Neural cell (in vitro differentiated cells): Measurements from ENCODE around the gene RBM5. TPM values are rescaled to one million over a fixed set of nuclear protein-coding genes. Genes with fewer than 3 reads are reported as not detected.

Source experiments
- H2AFZ ChIP-seq: fragments of 200-600, 300-800 bp; sonication (generic), shearing (Covaris generic); 2 replicates; pipeline ENCODE4 v1.6.0; 2014; ENCODE audit warnings: low read depth, mild to moderate bottlenecking, antibody characterized with exemption, low read length, moderate library complexity
- H3F3A ChIP-seq: fragments of 200-600 bp; shearing (Covaris generic); 2 replicates; pipeline ENCODE4 v1.6.1; 2016; ENCODE audit warnings: mild to moderate bottlenecking, moderate library complexity, mixed read lengths, antibody characterized with exemption, low read length; ENCODE audit not compliant: insufficient read depth, poor library complexity, severe bottlenecking
- H3K27ac ChIP-seq: fragments of 200-600, 300-800 bp; sonication (generic), shearing (Covaris generic); 2 replicates; pipeline ENCODE4 v1.5.1; 2014; ENCODE audit warnings: mild to moderate bottlenecking, low read length, moderate library complexity
- H3K27me3 ChIP-seq: fragments of 300-800, 200-600 bp; sonication (generic), shearing (Covaris generic); 2 replicates; pipeline ENCODE4 v1.6.0; 2014; ENCODE audit warnings: mild to moderate bottlenecking, low read depth, low read length, moderate library complexity; ENCODE audit not compliant: insufficient read depth
- H3K36me3 ChIP-seq: fragments of 300-800, 200-600 bp; sonication (generic), shearing (Covaris generic); 2 replicates; pipeline ENCODE4 v1.5.1; 2014; ENCODE audit warnings: mild to moderate bottlenecking, antibody characterized with exemption, low read length, moderate library complexity; ENCODE audit not compliant: insufficient read depth
- H3K4me2 ChIP-seq: fragments of 300-800, 200-600 bp; sonication (generic), shearing (Covaris generic); 2 replicates; pipeline ENCODE4 v1.6.0; 2014; ENCODE audit warnings: mild to moderate bottlenecking, low read length
- H3K4me3 ChIP-seq: fragments of 300-800, 200-600 bp; sonication (generic), shearing (Covaris generic); 2 replicates; pipeline ENCODE4 v1.5.1; 2014; ENCODE audit warnings: mild to moderate bottlenecking, low read length, moderate library complexity
- H3K79me2 ChIP-seq: fragments of 200-600 bp; shearing (Covaris generic); replicated peaks from 2 replicates; pipeline ENCODE4 v1.6.0; 2014; ENCODE audit warnings: mild to moderate bottlenecking, low read length, moderate library complexity; ENCODE audit not compliant: insufficient read depth
- H3K9ac ChIP-seq: fragments of 300-800, 200-600 bp; sonication (generic), shearing (Covaris generic); 2 replicates; pipeline ENCODE4 v1.6.1; 2016; ENCODE audit warnings: mild to moderate bottlenecking, low read length, mixed read lengths
- H3K9me2 ChIP-seq: fragments of 200-600 bp; shearing (Covaris generic); 2 replicates; pipeline ENCODE4 v1.6.1; 2016; ENCODE audit warnings: mild to moderate bottlenecking, low read length, mixed read lengths; ENCODE audit not compliant: insufficient read depth
- H3K9me3 ChIP-seq: fragments of 200-600, 300-800 bp; sonication (generic), shearing (Covaris generic); 2 replicates; pipeline ENCODE4 v1.6.1; 2016; ENCODE audit warnings: mild to moderate bottlenecking, mixed run types, low read length, moderate library complexity, mixed read lengths
- H4K20me1 ChIP-seq: fragments of 200-600 bp; shearing (Covaris generic); 2 replicates; pipeline ENCODE4 v1.6.1; 2016; ENCODE audit warnings: mild to moderate bottlenecking, mixed run types; ENCODE audit not compliant: insufficient read depth
- CTCF ChIP-seq: fragments of 450-650 bp; IDR thresholded peaks from 2 replicates; pipeline ENCODE4 v1.5.1; 2014; ENCODE audit warnings: antibody characterized with exemption, mild to moderate bottlenecking, moderate library complexity; ENCODE audit not compliant: poor library complexity, severe bottlenecking
- EP300 ChIP-seq: fragments of 450-650 bp; conservative IDR thresholded peaks from 2 replicates; pipeline ENCODE4 v1.6.1; 2014; ENCODE audit warnings: antibody characterized with exemption, mild to moderate bottlenecking, moderate library complexity; ENCODE audit not compliant: poor library complexity, severe bottlenecking
- EZH2 ChIP-seq: fragments of 200-600, 300-800 bp; shearing (Covaris generic), sonication (generic); IDR thresholded peaks from 2 replicates; pipeline ENCODE4 v1.6.1; 2014; ENCODE audit warnings: antibody characterized with exemption, low read length, borderline replicate concordance, mild to moderate bottlenecking; ENCODE audit not compliant: insufficient read depth, poor library complexity, severe bottlenecking
- MXI1 ChIP-seq: fragments of 450-650 bp; conservative IDR thresholded peaks from 2 replicates; pipeline ENCODE4 v1.6.1; 2014; ENCODE audit warnings: antibody characterized with exemption, mild to moderate bottlenecking; ENCODE audit not compliant: poor library complexity, severe bottlenecking
- POLR2AphosphoS5 ChIP-seq: IDR thresholded peaks from 2 replicates; pipeline ENCODE4 v1.6.1; 2012
- RAD21 ChIP-seq: fragments of 450-650 bp; conservative IDR thresholded peaks from 2 replicates; pipeline ENCODE4 v1.6.1; 2014; ENCODE audit warnings: antibody characterized with exemption, mild to moderate bottlenecking, moderate library complexity
- REST ChIP-seq: IDR thresholded peaks from 2 replicates; pipeline ENCODE4 v1.6.1; 2012; ENCODE audit warnings: borderline replicate concordance
- SMC3 ChIP-seq: fragments of 450-650 bp; conservative IDR thresholded peaks from 2 replicates; pipeline ENCODE4 v1.6.1; 2014; ENCODE audit warnings: antibody characterized with exemption, mild to moderate bottlenecking, moderate library complexity; ENCODE audit not compliant: poor library complexity
- TAF1 ChIP-seq: IDR thresholded peaks from 2 replicates; pipeline ENCODE4 v1.6.1; 2012; ENCODE audit warnings: low read depth
- polyA plus RNA-seq: library from polyadenylated mRNA; depleted of rRNA; stranded (reverse); fragments of >200 nt; gene quantifications from 2 replicates; pipeline ENCODE4 v1.2.3, GENCODE V29; 2014

The RBM5 gene
- polyA plus RNA-seq, 1 donor from 2014 or later: 632 TPM

- TF ChIP-seq TAF1 (no peak), SMC3 (no peak), REST (no peak)
- H3K27ac ChIP-seq: no peak overlapping the region
- H3K36me3 ChIP-seq: no peaks in the 10 kb centered on the region
- no peak overlapping the region for H3K4me2 ChIP-seq
- H3K9me2 ChIP-seq: no peaks in the 10 kb centered on the region
- H3K79me2 ChIP-seq: no peaks in the 10 kb centered on the region
- H2AFZ ChIP-seq: no peak overlapping the region
- H3F3A ChIP-seq: no peaks in the 10 kb centered on the region
- H3K4me3 ChIP-seq: no peak overlapping the region
- H4K20me1 ChIP-seq: no peaks in the 10 kb centered on the region
- no peaks in the 10 kb centered on the region for H3K9me3 ChIP-seq
- H3K27me3 ChIP-seq: no peaks in the 10 kb centered on the region
- no peak overlapping the region for H3K9ac ChIP-seq
Measured at GRCh38 chr3:50150404-50150750, 61.7 kb downstream of the RBM5 start.

GRCh38 chr3:50150863-50151686, 62.4 kb downstream of the RBM5 start:
- Histone ChIP-seq H3K79me2 (peaks cover 5% of the 10 kb centered on the region), H3K4me3 (no peak overlapping the region), H4K20me1 (no peaks in the 10 kb centered on the region), H2AFZ (no peak overlapping the region), H3K27ac (no peak overlapping the region), H3K36me3 (no peaks in the 10 kb centered on the region), H3K9me2 (no peaks in the 10 kb centered on the region), H3K4me2 (no peak overlapping the region), H3F3A (no peaks in the 10 kb centered on the region), H3K9ac (no peak overlapping the region), H3K9me3 (no peaks in the 10 kb centered on the region), H3K27me3 (no peaks in the 10 kb centered on the region)
- TF ChIP-seq POLR2AphosphoS5 (no peak), SMC3 (no peak), EP300 (no peak), CTCF (no peak)

GRCh38 chr3:50151728-50152127, 63.0 kb downstream of the RBM5 start:
- Histone ChIP-seq H3F3A (no peaks in the 10 kb centered on the region), H2AFZ (no peak overlapping the region), H3K27me3 (no peaks in the 10 kb centered on the region), H3K9me3 (no peaks in the 10 kb centered on the region), H3K36me3 (no peaks in the 10 kb centered on the region), H3K79me2 (peaks cover 11% of the 10 kb centered on the region), H3K4me2 (no peak overlapping the region), H4K20me1 (no peaks in the 10 kb centered on the region), H3K9me2 (no peaks in the 10 kb centered on the region), H3K4me3 (no peak overlapping the region), H3K27ac (no peak overlapping the region), H3K9ac (no peak overlapping the region)
- TF ChIP-seq EZH2: no peak
- no peak for TF ChIP-seq REST
- TF ChIP-seq TAF1: no peak
- no peak for TF ChIP-seq MXI1
- no peak for TF ChIP-seq CTCF
- TF ChIP-seq EP300: no peak
- TF ChIP-seq SMC3: no peak
- no peak for TF ChIP-seq POLR2AphosphoS5
- TF ChIP-seq RAD21: no peak
